Measurements from ENCODE around the gene UNCX. TPM values are rescaled to one million over a fixed set of nuclear protein-coding genes. Genes with fewer than 3 reads are reported as not detected.
"Not testable (repeated sequence)": the region's sequence is repeated elsewhere in the genome, so short reads cannot be mapped to it uniquely, and the experiment has no call there.

UNCX gene
- polyA plus RNA-seq (2013, experiment 1 of 2): 0.10 TPM
- 0.25 TPM for polyA plus RNA-seq (2013, experiment 2 of 2)

DNA sequence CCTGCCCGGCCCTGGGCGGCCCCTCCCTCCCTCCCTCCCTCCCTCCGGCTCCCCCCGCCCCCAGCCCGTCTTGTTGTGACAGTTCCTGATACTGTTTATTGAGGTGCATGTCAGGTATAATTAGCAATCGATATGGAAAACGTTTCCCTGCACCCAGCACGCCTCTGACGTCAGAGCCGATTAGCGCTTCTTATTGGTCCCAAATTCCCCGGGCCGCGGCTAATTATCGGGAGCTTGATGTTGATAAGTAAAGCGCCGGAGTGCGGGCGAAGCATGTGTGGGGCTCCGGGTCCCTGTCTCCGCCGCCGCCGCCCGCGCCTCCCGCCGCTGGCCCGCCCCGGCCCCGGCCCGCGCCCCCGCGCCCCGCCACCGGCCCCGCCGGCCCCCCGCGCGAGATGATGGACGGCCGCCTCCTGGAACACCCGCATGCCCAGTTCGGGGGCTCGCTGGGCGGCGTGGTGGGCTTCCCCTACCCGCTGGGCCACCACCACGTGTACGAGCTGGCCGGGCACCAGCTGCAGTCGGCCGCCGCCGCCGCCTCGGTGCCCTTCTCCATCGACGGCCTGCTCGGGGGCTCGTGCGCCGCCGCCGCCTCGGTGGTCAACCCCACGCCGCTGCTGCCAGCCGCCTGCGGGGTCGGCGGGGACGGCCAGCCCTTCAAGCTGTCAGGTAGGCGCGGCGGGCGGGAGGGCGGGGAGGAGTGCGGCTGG lies at the start of gene UNCX:
UNCX (plus strand) TSS at position 250 of the 710 bp plus-strand sequence; CDS start at position 396, 146 bp downstream.
- Histone ChIP-seq H3K9me3 (ENCODE audit: insufficient read depth, low read depth, low read length) (no peaks in the 10 kb centered on the region), H3K36me3 (ENCODE audit: insufficient read depth, low read length) (no peaks in the 10 kb centered on the region), H3K27ac (ENCODE audit: low read depth, low read length) (no peak within 1 kb of the TSS), H3K4me1 (ENCODE audit: insufficient read depth, low read length) (peaks cover 34% of the 10 kb centered on the region), H3K27me3 (ENCODE audit: insufficient read depth, low read length) (peaks cover 98% of the 10 kb centered on the region), H3K4me3 (ENCODE audit: low read length) (no peak within 1 kb of the TSS), H3K9ac (ENCODE audit: low read depth, low read length) (no peak within 1 kb of the TSS)
- WGBS: 1% methylated on average over 72 of the region's 81 CpGs

DNA sequence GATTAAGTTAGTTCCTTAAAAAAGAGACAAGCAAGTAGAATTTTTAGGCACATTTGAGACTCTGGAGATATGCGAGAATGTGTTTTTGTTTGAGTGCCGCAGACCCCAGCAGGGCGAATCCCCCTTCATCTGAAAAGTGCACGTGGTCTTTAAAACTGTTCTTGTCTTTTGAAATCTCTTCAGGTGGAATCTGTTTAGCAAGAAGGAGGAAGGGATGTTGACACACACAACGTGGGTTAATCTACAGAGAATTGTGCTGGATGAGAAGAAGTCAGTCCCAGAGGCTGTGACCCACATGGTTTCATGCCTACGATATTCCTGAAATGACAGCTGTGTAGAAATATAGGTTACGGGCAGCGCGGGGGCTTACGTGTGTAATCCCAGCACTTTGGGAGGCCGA lies 45.5 kb upstream of the UNCX start:
- H3K9ac ChIP-seq (ENCODE audit: low read depth, low read length): no peak overlapping the region
- no peak overlapping the region for H3K4me3 ChIP-seq (ENCODE audit: low read length)
- no peak overlapping the region for H3K27ac ChIP-seq (ENCODE audit: low read depth, low read length)
- no peaks in the 10 kb centered on the region for H3K9me3 ChIP-seq (ENCODE audit: insufficient read depth, low read depth, low read length)
- H3K4me1 ChIP-seq (ENCODE audit: insufficient read depth, low read length): no peaks in the 10 kb centered on the region
- no peaks in the 10 kb centered on the region for H3K36me3 ChIP-seq (ENCODE audit: insufficient read depth, low read length)
- 89% methylated on average over 11 of the region's 11 CpGs for WGBS
- H3K27me3 ChIP-seq (ENCODE audit: insufficient read depth, low read length): 0 out of 2 replicates have a peak, but pooled peaks cover 4% of the 10 kb centered on the region

DNA sequence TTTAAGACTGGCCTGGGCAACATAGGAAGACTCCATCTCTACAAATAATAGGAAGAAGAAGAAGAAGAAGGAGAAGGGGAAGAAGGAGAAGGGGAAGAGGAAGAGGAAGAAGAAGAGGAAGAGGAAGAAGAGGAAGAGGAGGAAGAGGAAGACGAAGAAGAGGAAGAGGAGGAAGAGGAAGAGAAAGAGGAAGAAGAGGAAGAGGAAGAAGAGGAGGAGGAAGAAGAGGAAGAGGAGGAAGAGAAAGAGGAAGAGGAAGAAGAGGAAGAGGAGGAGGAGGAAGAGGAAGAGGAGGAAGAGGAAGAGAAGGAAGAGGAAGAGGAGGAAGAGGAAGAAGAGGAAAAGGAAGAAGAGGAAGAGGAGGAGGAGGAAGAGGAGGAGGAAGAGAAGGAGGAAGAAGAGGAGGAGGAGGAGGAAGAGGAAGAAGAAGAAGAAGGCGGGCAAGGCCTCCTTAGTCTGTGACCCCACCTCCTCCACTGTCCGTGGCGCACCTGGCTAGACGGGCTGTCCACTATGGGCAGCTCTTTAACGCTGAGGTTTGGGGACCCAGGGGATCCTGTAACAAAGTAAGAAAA lies 43.9 kb upstream of the UNCX start:
- Histone ChIP-seq H3K27me3 (ENCODE audit: insufficient read depth, low read length) (peaks cover 7% of the 10 kb centered on the region), H3K27ac (ENCODE audit: low read depth, low read length) (no peak overlapping the region)
- 84% methylated on average over 6 of the region's 6 CpGs for WGBS

DNA sequence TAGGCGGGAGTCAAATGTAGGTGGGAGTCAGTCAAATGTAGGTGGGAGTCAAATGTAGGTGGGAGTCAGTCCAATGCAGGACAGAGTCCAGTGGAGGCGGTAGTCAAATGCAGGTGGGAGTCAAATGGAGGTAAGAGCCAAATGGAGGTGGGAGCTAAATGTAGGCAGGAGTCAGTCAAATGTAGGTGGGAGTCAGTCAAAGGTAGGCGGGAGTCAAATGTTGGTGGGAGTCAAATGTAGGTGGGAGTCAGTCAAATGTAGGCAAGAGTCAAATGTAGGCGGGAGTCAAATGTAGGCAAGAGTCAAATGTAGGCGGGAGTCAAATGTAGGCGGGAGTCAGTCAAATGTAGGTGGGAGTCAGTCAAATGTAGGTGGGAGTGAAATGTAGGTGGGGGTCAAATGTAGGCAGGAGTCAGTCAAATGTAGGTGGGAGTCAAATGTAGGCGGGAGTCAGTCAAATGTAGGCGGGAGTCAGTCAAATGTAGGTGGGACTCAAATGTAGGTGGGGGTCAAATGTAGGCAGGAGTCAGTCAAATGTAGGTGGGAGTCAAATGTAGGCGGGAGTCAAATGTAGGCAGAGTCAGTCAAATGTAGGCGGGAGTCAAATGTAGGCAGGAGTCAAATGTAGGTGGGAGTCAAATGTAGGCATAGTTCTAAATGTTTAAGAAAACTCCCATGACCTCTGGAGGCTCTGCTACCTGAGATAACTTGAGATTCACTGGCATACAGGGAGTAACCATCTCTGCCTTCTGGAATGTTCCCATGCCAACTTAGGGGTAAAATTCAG lies 42.5 kb upstream of the UNCX start:
- Histone ChIP-seq H3K27ac (ENCODE audit: low read depth, low read length) (no peak overlapping the region), H3K36me3 (ENCODE audit: insufficient read depth, low read length) (no peaks in the 10 kb centered on the region), H3K9ac (ENCODE audit: low read depth, low read length) (no peak overlapping the region), H3K27me3 (ENCODE audit: insufficient read depth, low read length) (peaks cover 9% of the 10 kb centered on the region), H3K4me3 (ENCODE audit: low read length) (no peak overlapping the region), H3K4me1 (ENCODE audit: insufficient read depth, low read length) (no peaks in the 10 kb centered on the region), H3K9me3 (ENCODE audit: insufficient read depth, low read depth, low read length) (no peaks in the 10 kb centered on the region)
- WGBS: 90% methylated on average over 10 of the region's 10 CpGs

More for the DNA sequence above, 43.9 kb upstream of the UNCX start:
- Histone ChIP-seq H3K4me3 (ENCODE audit: low read length) (no peak overlapping the region), H3K36me3 (ENCODE audit: insufficient read depth, low read length) (no peaks in the 10 kb centered on the region), H3K9me3 (ENCODE audit: insufficient read depth, low read depth, low read length) (no peaks in the 10 kb centered on the region), H3K4me1 (ENCODE audit: insufficient read depth, low read length) (no peaks in the 10 kb centered on the region), H3K9ac (ENCODE audit: low read depth, low read length) (no peak overlapping the region)

DNA sequence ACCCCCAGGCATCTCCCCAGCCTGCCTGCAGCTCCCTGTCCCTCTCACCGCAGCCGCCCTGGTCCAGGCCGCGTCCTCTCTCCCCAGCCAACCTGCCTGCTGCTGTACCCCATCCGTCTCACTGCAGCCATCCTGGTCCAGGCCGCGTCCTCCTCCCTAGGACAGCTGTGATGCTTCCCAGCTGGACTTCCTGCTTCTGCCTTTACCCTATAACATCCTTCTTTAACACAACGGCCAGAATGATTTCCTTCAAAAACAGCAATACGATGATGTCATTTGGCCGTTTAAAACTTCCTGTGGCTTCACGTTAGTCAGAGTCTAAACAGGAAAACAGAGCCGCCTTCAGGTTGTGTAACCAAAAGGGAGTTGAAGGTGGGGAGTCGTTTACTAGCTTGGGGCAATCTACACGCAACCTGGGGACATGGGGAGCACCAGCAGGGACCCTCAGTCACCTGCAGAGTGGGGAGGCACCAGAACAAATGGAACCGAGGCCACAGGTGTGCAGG lies 40.4 kb upstream of the UNCX start:
- no peak overlapping the region for H3K27ac ChIP-seq (ENCODE audit: low read depth, low read length)
- H3K4me3 ChIP-seq (ENCODE audit: low read length): no peak overlapping the region
- H3K9ac ChIP-seq (ENCODE audit: low read depth, low read length): no peak overlapping the region
- no peaks in the 10 kb centered on the region for H3K4me1 ChIP-seq (ENCODE audit: insufficient read depth, low read length)
- H3K9me3 ChIP-seq (ENCODE audit: insufficient read depth, low read depth, low read length): no peaks in the 10 kb centered on the region
- H3K36me3 ChIP-seq (ENCODE audit: insufficient read depth, low read length): no peaks in the 10 kb centered on the region
- H3K27me3 ChIP-seq (ENCODE audit: insufficient read depth, low read length): peaks cover 7% of the 10 kb centered on the region
- 84% methylated on average over 15 of the region's 15 CpGs for WGBS

DNA sequence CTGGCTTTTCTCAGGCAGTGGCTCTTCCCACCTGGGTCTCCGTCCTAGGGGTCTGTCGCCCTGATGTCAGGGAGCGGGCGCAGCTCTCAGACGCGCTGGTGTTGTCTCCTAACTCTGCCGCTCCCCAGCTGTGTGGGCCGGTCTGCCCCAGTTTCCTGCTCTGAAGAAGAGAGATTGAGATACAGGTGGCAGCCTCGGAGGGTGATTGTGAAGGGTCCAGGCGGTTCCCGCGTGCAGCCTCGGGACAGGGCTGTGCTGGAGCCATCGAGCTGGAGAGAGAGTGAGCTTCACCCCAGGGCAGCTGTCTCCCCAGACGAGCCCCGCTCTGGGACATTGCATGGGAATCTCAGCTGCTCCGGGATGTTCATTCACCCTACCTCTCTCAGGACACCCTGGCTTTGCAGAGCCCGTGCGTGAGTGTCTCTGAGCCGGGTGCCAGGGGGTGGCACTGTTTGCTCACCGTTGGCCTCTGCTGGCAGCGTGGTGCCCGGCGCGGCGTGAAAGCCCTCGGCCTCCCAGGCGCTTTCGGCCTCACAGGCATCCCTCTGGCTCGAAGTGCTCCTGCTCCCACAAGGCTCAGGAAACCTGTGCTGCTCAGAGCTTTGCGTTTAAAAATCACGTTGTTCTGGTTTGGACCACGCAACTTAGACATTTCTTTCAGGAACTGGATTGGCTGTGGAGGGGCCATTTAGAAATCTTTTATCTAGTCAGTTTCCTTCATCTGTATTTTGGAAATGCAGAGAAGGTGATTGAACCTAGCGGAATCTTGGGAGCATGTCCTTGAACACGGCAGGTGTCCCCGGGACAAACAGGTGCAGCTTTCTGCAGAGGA lies 38.9 kb upstream of the UNCX start:
- WGBS: 59% methylated on average over 36 of the region's 36 CpGs
- Histone ChIP-seq H3K4me3 (ENCODE audit: low read length) (no peak overlapping the region), H3K36me3 (ENCODE audit: insufficient read depth, low read length) (no peaks in the 10 kb centered on the region), H3K4me1 (ENCODE audit: insufficient read depth, low read length) (no peaks in the 10 kb centered on the region), H3K9me3 (ENCODE audit: insufficient read depth, low read depth, low read length) (no peaks in the 10 kb centered on the region), H3K9ac (ENCODE audit: low read depth, low read length) (no peak overlapping the region), H3K27ac (ENCODE audit: low read depth, low read length) (no peak overlapping the region), H3K27me3 (ENCODE audit: insufficient read depth, low read length) (peaks cover 7% of the 10 kb centered on the region)

DNA sequence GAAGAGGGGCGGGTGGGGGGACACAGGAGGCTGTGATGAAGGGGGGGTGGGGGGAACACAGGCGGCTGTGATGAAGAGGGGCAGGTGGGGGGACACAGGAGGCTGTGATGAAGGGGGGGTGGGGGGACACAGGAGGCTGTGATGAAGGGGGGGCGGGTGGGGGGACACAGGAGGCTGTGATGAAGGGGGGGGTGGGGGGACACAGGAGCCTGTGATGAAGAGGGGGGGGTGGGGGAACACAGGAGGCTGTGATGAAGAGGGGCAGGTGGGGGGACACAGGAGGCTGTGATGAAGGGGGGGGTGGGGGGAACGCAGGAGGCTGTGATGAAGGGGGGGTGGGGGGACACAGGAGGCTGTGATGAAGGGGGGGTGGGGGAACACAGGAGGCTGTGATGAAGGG lies 36.2 kb upstream of the UNCX start:
- H3K9me3 ChIP-seq (ENCODE audit: insufficient read depth, low read depth, low read length); H3K27me3 ChIP-seq (ENCODE audit: insufficient read depth, low read length); H3K36me3 ChIP-seq (ENCODE audit: insufficient read depth, low read length); H3K27ac ChIP-seq (ENCODE audit: low read depth, low read length); H3K4me1 ChIP-seq (ENCODE audit: insufficient read depth, low read length); H3K4me3 ChIP-seq (ENCODE audit: low read length); H3K9ac ChIP-seq (ENCODE audit: low read depth, low read length): not testable (repeated sequence)
- no CpG with 5 or more reads among the region's 4 CpGs for WGBS

DNA sequence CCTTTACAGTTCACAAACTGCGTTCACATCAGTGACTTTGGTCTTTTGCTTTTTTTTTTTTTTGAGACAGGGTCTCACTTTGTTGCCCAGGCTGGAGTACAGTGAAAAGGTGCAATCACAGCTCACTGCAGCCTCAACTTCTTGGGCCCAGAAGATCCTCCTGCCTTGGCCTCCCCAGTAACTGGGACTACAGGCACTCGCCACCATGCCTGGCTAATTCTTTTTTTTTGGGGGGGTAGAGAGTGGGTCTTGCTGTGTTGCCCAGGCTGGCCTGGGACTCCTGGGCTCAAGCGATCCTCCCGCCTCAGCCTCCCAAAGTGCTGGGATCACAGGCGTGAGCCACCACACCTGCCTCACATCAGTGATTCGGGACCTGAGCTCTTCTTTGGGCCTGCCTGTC lies 35.7 kb upstream of the UNCX start:
- Histone ChIP-seq H3K9ac (ENCODE audit: low read depth, low read length) (no peak overlapping the region), H3K27me3 (ENCODE audit: insufficient read depth, low read length) (peaks cover 7% of the 10 kb centered on the region), H3K4me1 (ENCODE audit: insufficient read depth, low read length) (no peaks in the 10 kb centered on the region), H3K27ac (ENCODE audit: low read depth, low read length) (no peak overlapping the region), H3K36me3 (ENCODE audit: insufficient read depth, low read length) (no peaks in the 10 kb centered on the region), H3K9me3 (ENCODE audit: insufficient read depth, low read depth, low read length) (no peaks in the 10 kb centered on the region), H3K4me3 (ENCODE audit: low read length) (no peak overlapping the region)
- WGBS: 92% methylated on average over 6 of the region's 6 CpGs

DNA sequence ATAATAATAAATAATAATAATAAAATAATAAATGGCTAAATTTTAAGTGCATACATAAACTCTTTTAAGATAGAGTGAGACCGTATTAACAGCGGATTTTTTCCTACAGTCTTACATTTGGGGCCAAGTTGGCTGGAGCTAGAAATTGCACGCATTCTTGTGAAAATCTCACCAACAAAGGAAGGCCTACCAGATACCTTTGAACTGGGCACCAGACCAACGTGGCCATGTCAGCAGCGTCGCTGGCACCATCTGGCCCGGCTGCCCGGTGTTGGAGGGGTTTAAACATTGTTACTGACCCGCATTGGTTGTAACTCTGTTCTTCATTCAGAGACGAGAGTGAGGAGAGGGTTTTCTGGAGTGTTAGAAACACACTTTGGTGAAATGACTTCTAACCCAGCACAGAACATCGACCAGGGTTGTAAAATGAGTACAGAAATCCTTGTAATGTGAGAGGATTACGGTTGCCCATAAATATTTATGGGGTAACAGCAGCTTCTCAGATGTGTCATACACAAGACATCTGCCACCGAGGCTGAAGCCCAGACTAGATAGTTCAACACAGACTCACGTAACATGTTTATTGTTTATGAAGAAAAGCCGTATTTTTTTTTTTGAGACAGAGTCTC lies 34.6 kb upstream of the UNCX start:
- Histone ChIP-seq H3K9ac (ENCODE audit: low read depth, low read length) (no peak overlapping the region), H3K27ac (ENCODE audit: low read depth, low read length) (no peak overlapping the region)
- WGBS: 86% methylated on average over 15 of the region's 15 CpGs

DNA sequence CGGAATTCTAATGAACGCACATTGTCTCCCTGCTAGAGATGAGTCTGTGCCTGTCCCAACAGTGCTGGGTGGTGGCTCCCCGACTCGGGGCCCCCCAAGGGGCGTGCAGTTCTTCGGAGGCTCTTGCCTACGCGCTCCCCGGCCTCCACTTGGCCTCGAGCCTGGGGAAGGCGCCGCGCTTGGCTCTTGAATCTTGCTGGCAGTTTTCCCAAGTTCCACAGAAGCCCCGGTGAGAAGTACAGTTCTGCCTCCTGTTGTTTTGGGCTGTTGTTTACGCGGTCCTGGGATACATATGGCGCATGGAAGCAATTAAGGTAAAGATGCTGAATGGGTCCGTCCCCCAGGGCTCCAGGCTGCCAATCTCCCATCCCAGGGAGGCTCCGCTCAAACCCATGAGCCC lies 32.6 kb upstream of the UNCX start:
- Histone ChIP-seq H3K4me3 (ENCODE audit: low read length) (no peak overlapping the region), H3K27me3 (ENCODE audit: insufficient read depth, low read length) (peaks cover 4% of the 10 kb centered on the region; the same call in 1 of the 2 replicates), H3K36me3 (ENCODE audit: insufficient read depth, low read length) (no peaks in the 10 kb centered on the region), H3K4me1 (ENCODE audit: insufficient read depth, low read length) (no peaks in the 10 kb centered on the region), H3K9me3 (ENCODE audit: insufficient read depth, low read depth, low read length) (no peaks in the 10 kb centered on the region), H3K9ac (ENCODE audit: low read depth, low read length) (no peak overlapping the region), H3K27ac (ENCODE audit: low read depth, low read length) (no peak overlapping the region)
- 92% methylated on average over 19 of the region's 19 CpGs for WGBS

More for the DNA sequence above, 34.6 kb upstream of the UNCX start:
- no peaks in the 10 kb centered on the region for H3K9me3 ChIP-seq (ENCODE audit: insufficient read depth, low read depth, low read length)
- H3K4me3 ChIP-seq (ENCODE audit: low read length): no peak overlapping the region
- H3K4me1 ChIP-seq (ENCODE audit: insufficient read depth, low read length): no peaks in the 10 kb centered on the region
- H3K36me3 ChIP-seq (ENCODE audit: insufficient read depth, low read length): no peaks in the 10 kb centered on the region
- H3K27me3 ChIP-seq (ENCODE audit: insufficient read depth, low read length): peaks cover 7% of the 10 kb centered on the region

All from HUES64 (cell line).